ENCODE measurements around the gene HRC. TPM values are rescaled to one million over a fixed set of nuclear protein-coding genes. Genes with fewer than 3 reads are reported as not detected.

Gene HRC
- polyA plus RNA-seq, 3 donors from 2014 or later, result not detected

GRCh38 chr19:49180659-49181058 is 25.5 kb upstream of the HRC start:
- no peak overlapping the region for H3K27ac Mint-ChIP-seq
- H3K4me3 Mint-ChIP-seq, result no peak overlapping the region
- peaks cover 0 to 7% (median 0%) of the 10 kb centered on the region in 3 donors for H3K36me3 Mint-ChIP-seq
- H3K9me3 Mint-ChIP-seq, result peaks cover 2 to 14% (median 8%) of the 10 kb centered on the region in 6 donors
- peaks cover 0 to 9% (median 1%) of the 10 kb centered on the region in 3 donors for H3K27me3 Mint-ChIP-seq (ENCODE audit: low read depth in 3 of 3)
- DNase-seq, result no peak
- H3K4me1 Mint-ChIP-seq, result no peaks in the 10 kb centered on the region

GRCh38 chr19:49173198-49173597 is 18.0 kb upstream of the HRC start:
- no peak for DNase-seq
- Mint-ChIP-seq H3K36me3 (no peaks in the 10 kb centered on the region), H3K9me3 (no peaks in the 10 kb centered on the region), H3K4me3 (no peak overlapping the region), H3K4me1 (no peaks in the 10 kb centered on the region), H3K27me3 (ENCODE audit: low read depth in 3 of 3) (peaks cover 0 to 7% (median 1%) of the 10 kb centered on the region in 3 donors), H3K27ac (no peak overlapping the region)

- Mint-ChIP-seq H3K27ac (no peak overlapping the region), H3K27me3 (ENCODE audit: low read depth in 3 of 3) (peaks cover 0 to 5% (median 3%) of the 10 kb centered on the region in 3 donors), H3K36me3 (no peaks in the 10 kb centered on the region), H3K4me3 (no peak overlapping the region), H3K9me3 (no peaks in the 10 kb centered on the region), H3K4me1 (no peaks in the 10 kb centered on the region)
- no peak for DNase-seq
Observed at GRCh38 chr19:49168421-49168820, 13.2 kb upstream of the HRC start.

GRCh38 chr19:49167857-49168409 is 12.7 kb upstream of the HRC start:
- no peaks in the 10 kb centered on the region for H3K36me3 Mint-ChIP-seq
- no peaks in the 10 kb centered on the region for H3K4me1 Mint-ChIP-seq
- no peak for DNase-seq
- H3K27ac Mint-ChIP-seq, result no peak overlapping the region
- H3K4me3 Mint-ChIP-seq, result no peak overlapping the region
- peaks cover 0 to 5% (median 3%) of the 10 kb centered on the region in 3 donors for H3K27me3 Mint-ChIP-seq (ENCODE audit: low read depth in 3 of 3)
- no peaks in the 10 kb centered on the region for H3K9me3 Mint-ChIP-seq

GRCh38 chr19:49165865-49166301 is 10.7 kb upstream of the HRC start:
- Mint-ChIP-seq H3K27ac (no peak overlapping the region), H3K36me3 (no peaks in the 10 kb centered on the region), H3K4me1 (no peaks in the 10 kb centered on the region), H3K4me3 (no peak overlapping the region), H3K9me3 (no peaks in the 10 kb centered on the region), H3K27me3 (ENCODE audit: low read depth in 3 of 3) (peaks cover 0 to 5% (median 3%) of the 10 kb centered on the region in 3 donors)
- no peak for DNase-seq

- no peaks in the 10 kb centered on the region for H3K4me1 Mint-ChIP-seq
- H3K9me3 Mint-ChIP-seq, result no peaks in the 10 kb centered on the region
- no peak for DNase-seq
- no peak overlapping the region for H3K27ac Mint-ChIP-seq
- peaks cover 0 to 5% (median 2%) of the 10 kb centered on the region in 3 donors for H3K27me3 Mint-ChIP-seq (ENCODE audit: low read depth in 3 of 3)
- no peak overlapping the region for H3K4me3 Mint-ChIP-seq
- no peaks in the 10 kb centered on the region for H3K36me3 Mint-ChIP-seq
Observed at GRCh38 chr19:49165111-49165750, 10.0 kb upstream of the HRC start.

- H3K4me1 Mint-ChIP-seq, result peaks cover 5 to 7% of the 10 kb centered on the region in 2 donors
- peaks cover 6 to 17% (median 13%) of the 10 kb centered on the region in 3 donors for H3K27me3 Mint-ChIP-seq (ENCODE audit: low read depth in 3 of 3)
- H3K27ac Mint-ChIP-seq, result no peak overlapping the region
- no peaks in the 10 kb centered on the region for H3K9me3 Mint-ChIP-seq
- DNase-seq, result no peak
- H3K36me3 Mint-ChIP-seq, result peaks cover 0 to 3% (median 0%) of the 10 kb centered on the region in 3 donors
- H3K4me3 Mint-ChIP-seq, result no peak overlapping the region
Observed at GRCh38 chr19:49161987-49162386, 6.8 kb upstream of the HRC start.

GRCh38 chr19:49160450-49161189 is 5.4 kb upstream of the HRC start:
- DNase-seq, result no peak
- Mint-ChIP-seq H3K9me3 (no peaks in the 10 kb centered on the region), H3K27me3 (ENCODE audit: low read depth in 3 of 3) (peaks cover 6 to 18% (median 13%) of the 10 kb centered on the region in 3 donors), H3K27ac (no peak overlapping the region), H3K4me3 (no peak overlapping the region), H3K4me1 (peaks cover 5 to 7% of the 10 kb centered on the region in 2 donors), H3K36me3 (peaks cover 0 to 3% (median 0%) of the 10 kb centered on the region in 3 donors)

GRCh38 chr19:49157445-49158224 is 2.4 kb upstream of the HRC start, which contains the start of gene TRPM4:
TRPM4 (plus strand) TSS chr19:49157792; CDS start chr19:49157867, 75 bp downstream.
- H3K27ac Mint-ChIP-seq, result no peak within 1 kb of the TSS
- peaks cover 5 to 7% of the 10 kb centered on the region in 2 donors for H3K4me1 Mint-ChIP-seq
- H3K27me3 Mint-ChIP-seq (ENCODE audit: low read depth in 3 of 3), result peaks cover 10 to 25% (median 13%) of the 10 kb centered on the region in 3 donors
- peaks cover 0 to 4% (median 3%) of the 10 kb centered on the region in 3 donors for H3K36me3 Mint-ChIP-seq
- H3K4me3 Mint-ChIP-seq, result peak within 1 kb of the TSS in 2 of 5 donors; percentile 6 to 34
- H3K9me3 Mint-ChIP-seq, result peaks cover 0 to 3% (median 0%) of the 10 kb centered on the region in 6 donors
- no peak for DNase-seq

GRCh38 chr19:49155820-49156346 is 687 bp upstream of the HRC start:
- Mint-ChIP-seq H3K4me3 (no peak overlapping the region), H3K36me3 (peaks cover 0 to 4% (median 3%) of the 10 kb centered on the region in 3 donors), H3K27ac (no peak overlapping the region), H3K27me3 (ENCODE audit: low read depth in 3 of 3) (peaks cover 12 to 31% (median 13%) of the 10 kb centered on the region in 3 donors), H3K9me3 (peaks cover 0 to 3% (median 0%) of the 10 kb centered on the region in 6 donors), H3K4me1 (peaks cover 13 to 16% of the 10 kb centered on the region in 2 donors)
- DNase-seq, result no peak

GRCh38 chr19:49154279-49154678 is 917 bp downstream of the HRC start:
- H3K4me3 Mint-ChIP-seq, result no peak overlapping the region
- peaks cover 11 to 32% (median 13%) of the 10 kb centered on the region in 3 donors for H3K27me3 Mint-ChIP-seq (ENCODE audit: low read depth in 3 of 3)
- no peak overlapping the region for H3K27ac Mint-ChIP-seq
- peaks cover 25 to 27% of the 10 kb centered on the region in 2 donors for H3K4me1 Mint-ChIP-seq
- DNase-seq, result no peak
- peaks cover 0 to 3% (median 0%) of the 10 kb centered on the region in 6 donors for H3K9me3 Mint-ChIP-seq
- H3K36me3 Mint-ChIP-seq, result peaks cover 0 to 4% (median 3%) of the 10 kb centered on the region in 3 donors

GRCh38 chr19:49153167-49153809 is 1.9 kb downstream of the HRC start:
- peaks cover 9 to 28% (median 14%) of the 10 kb centered on the region in 3 donors for H3K27me3 Mint-ChIP-seq (ENCODE audit: low read depth in 3 of 3)
- peaks cover 0 to 3% (median 0%) of the 10 kb centered on the region in 6 donors for H3K9me3 Mint-ChIP-seq
- no peak for DNase-seq
- H3K36me3 Mint-ChIP-seq, result peaks cover 0 to 4% (median under 1%) of the 10 kb centered on the region in 3 donors
- no peak overlapping the region for H3K27ac Mint-ChIP-seq
- H3K4me1 Mint-ChIP-seq, result peaks cover 31 to 33% of the 10 kb centered on the region in 2 donors
- peak overlapping the region in 1 of 5 donors; percentile 33 for H3K4me3 Mint-ChIP-seq
